Measurements from ENCODE around the gene PLEKHN1. TPM values are rescaled to one million over a fixed set of nuclear protein-coding genes. Genes with fewer than 3 reads are reported as not detected.
"Not testable (repeated sequence)": the region's sequence is repeated elsewhere in the genome, so short reads cannot be mapped to it uniquely, and the experiment has no call there.

The PLEKHN1 gene
- total RNA-seq, 2 donors from 2014 or later, result 1.5 to 4.6 TPM

- Histone ChIP-seq H3K4me1 (ENCODE audit: control insufficient read depth, insufficient read depth, low read length) (no peaks in the 10 kb centered on the region), H3K9me3 (ENCODE audit: control insufficient read depth, low read length) (no peaks in the 10 kb centered on the region), H3K4me3 (ENCODE audit: low read length) (peak overlapping the region; percentile 77), H3K27ac (ENCODE audit: low read depth, low read length) (no peak overlapping the region), H3K27me3 (ENCODE audit: control insufficient read depth, insufficient read depth, low read length, poor library complexity, severe bottlenecking) (no peaks in the 10 kb centered on the region), H3K36me3 (ENCODE audit: control insufficient read depth, insufficient read depth, low read length) (no peaks in the 10 kb centered on the region), H3K9ac (ENCODE audit: extremely low read depth, low read length, poor library complexity, severe bottlenecking) (peak overlapping the region; percentile 61)
- Mint-ChIP-seq H3K9me3 (no peaks in the 10 kb centered on the region), H3K27ac (peak overlapping the region; percentile 96), H3K4me3 (peak overlapping the region; percentile 74), H3K4me1 (peaks cover 14% of the 10 kb centered on the region), H3K36me3 (ENCODE audit: low read depth) (no peaks in the 10 kb centered on the region), H3K27me3 (ENCODE audit: insufficient read depth) (peaks cover 18% of the 10 kb centered on the region)
- WGBS, 2 experiments (ENCODE audit: insufficient coverage in 1 of 2, insufficient read length in 1 of 2), result 64 to 68% methylated on average over 28 to 40 of the region's 41 CpGs
- TF ChIP-seq CTCF (conservative IDR thresholded peaks at IDR 0.05), result no peak
- peak; percentile 70 for DNase-seq
Measured at GRCh38 chr1:1013922-1014648, 47.8 kb downstream of the PLEKHN1 start.

GRCh38 chr1:1014799-1015681, 48.8 kb downstream of the PLEKHN1 start:
- 82 to 87% methylated on average over 12 to 20 of the region's 20 CpGs for WGBS, 2 experiments (ENCODE audit: insufficient coverage in 1 of 2, insufficient read length in 1 of 2)
- peaks cover 16% of the 10 kb centered on the region for H3K27me3 Mint-ChIP-seq (ENCODE audit: insufficient read depth)
- H3K4me3 Mint-ChIP-seq, result peak overlapping the region; percentile 74
- H3K4me1 ChIP-seq (ENCODE audit: control insufficient read depth, insufficient read depth, low read length), result no peaks in the 10 kb centered on the region
- no peaks in the 10 kb centered on the region for H3K9me3 ChIP-seq (ENCODE audit: control insufficient read depth, low read length)
- no peak overlapping the region for H3K27ac ChIP-seq (ENCODE audit: low read depth, low read length)
- no peak overlapping the region for H3K9ac ChIP-seq (ENCODE audit: extremely low read depth, low read length, poor library complexity, severe bottlenecking)
- no peaks in the 10 kb centered on the region for H3K36me3 ChIP-seq (ENCODE audit: control insufficient read depth, insufficient read depth, low read length)
- peaks cover 14% of the 10 kb centered on the region for H3K4me1 Mint-ChIP-seq
- DNase-seq, result peak; percentile 71
- H3K9me3 Mint-ChIP-seq, result no peaks in the 10 kb centered on the region
- H3K27ac Mint-ChIP-seq, result no peak overlapping the region
- H3K4me3 ChIP-seq (ENCODE audit: low read length), result peak overlapping the region; percentile 77
- H3K27me3 ChIP-seq (ENCODE audit: control insufficient read depth, insufficient read depth, low read length, poor library complexity, severe bottlenecking), result no peaks in the 10 kb centered on the region
- no peaks in the 10 kb centered on the region for H3K36me3 Mint-ChIP-seq (ENCODE audit: low read depth)
- TF ChIP-seq CTCF (conservative IDR thresholded peaks at IDR 0.05), result peak; percentile 45

DNA sequence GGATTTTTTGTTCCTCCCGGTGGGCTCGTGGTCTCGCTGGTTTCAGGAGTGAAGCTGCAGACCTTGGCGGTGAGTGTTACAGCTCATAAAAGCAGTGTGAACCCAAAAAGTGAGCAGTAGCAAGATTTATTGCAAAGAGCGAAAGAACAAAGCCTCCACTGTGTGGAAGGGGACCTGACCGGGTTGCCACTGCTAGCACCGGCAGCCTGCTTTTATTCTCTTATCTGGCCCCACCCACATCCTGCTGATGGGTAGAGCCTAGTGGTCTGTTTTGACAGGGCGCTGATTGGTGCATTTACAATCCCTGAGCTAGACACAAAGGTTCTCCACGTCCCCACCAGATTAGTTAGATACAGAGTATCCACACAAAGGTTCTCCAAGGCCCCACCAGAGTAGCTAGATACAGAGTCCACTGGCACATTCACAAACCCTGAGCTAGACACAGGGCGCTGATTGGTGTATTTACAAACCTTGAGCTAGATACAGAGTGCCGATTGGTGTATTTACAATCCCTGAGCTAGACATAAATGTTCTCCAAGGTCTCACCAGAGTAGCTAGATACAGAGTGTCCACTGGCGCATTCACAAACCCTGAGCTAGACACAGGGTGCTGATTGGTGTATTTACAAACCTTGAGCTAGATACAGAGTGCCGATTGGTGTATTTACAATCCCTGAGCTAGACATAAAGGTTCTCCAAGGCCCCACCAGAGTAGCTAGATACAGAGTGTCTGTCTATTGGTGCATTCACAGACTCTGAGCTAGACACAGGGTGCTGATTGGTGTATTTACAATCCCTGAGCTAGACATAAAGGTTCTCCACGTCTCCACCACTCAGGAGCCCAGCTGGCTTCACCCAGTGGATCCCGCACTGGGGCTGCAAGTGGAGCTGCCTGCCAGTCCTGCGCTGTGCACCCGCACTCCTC, 51.4 kb downstream of the PLEKHN1 start:
- WGBS, 2 experiments (ENCODE audit: insufficient coverage in 1 of 2, insufficient read length in 1 of 2), result 89 to 93% methylated on average over 13 to 17 of the region's 17 CpGs
- not testable (repeated sequence) for H3K4me3 Mint-ChIP-seq; H3K36me3 ChIP-seq (ENCODE audit: control insufficient read depth, insufficient read depth, low read length); H3K36me3 Mint-ChIP-seq (ENCODE audit: low read depth); H3K27ac ChIP-seq (ENCODE audit: low read depth, low read length); H3K27ac Mint-ChIP-seq; H3K27me3 ChIP-seq (ENCODE audit: control insufficient read depth, insufficient read depth, low read length, poor library complexity, severe bottlenecking); DNase-seq; H3K4me3 ChIP-seq (ENCODE audit: low read length); H3K9ac ChIP-seq (ENCODE audit: extremely low read depth, low read length, poor library complexity, severe bottlenecking); H3K4me1 ChIP-seq (ENCODE audit: control insufficient read depth, insufficient read depth, low read length); H3K9me3 Mint-ChIP-seq; H3K9me3 ChIP-seq (ENCODE audit: control insufficient read depth, low read length)
- H3K27me3 Mint-ChIP-seq (ENCODE audit: insufficient read depth), result peaks cover 25% of the 10 kb centered on the region
- peaks cover 16% of the 10 kb centered on the region for H3K4me1 Mint-ChIP-seq

DNA sequence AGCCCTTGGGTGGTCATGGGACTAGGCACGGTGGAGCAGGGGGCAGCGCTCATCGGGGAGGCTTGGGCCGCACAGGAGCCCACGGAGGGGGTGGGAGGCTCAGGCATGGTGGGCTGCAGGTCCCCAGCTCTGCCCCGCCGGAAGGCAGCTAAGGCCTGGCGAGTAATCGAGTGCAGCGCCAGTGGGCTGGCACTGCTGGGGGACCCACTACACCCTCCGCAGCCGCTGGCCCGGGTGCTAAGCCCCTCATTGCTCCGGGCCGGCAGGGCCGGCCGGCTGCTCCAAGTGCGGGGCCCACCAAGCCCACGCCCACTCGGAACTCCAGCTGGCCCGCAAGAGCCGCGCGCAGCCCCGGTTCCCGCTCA, 52.0 kb downstream of the PLEKHN1 start:
- not testable (repeated sequence) for H3K4me3 ChIP-seq (ENCODE audit: low read length); H3K4me3 Mint-ChIP-seq; H3K9ac ChIP-seq (ENCODE audit: extremely low read depth, low read length, poor library complexity, severe bottlenecking); H3K27ac ChIP-seq (ENCODE audit: low read depth, low read length); H3K36me3 ChIP-seq (ENCODE audit: control insufficient read depth, insufficient read depth, low read length); H3K9me3 Mint-ChIP-seq; DNase-seq; H3K9me3 ChIP-seq (ENCODE audit: control insufficient read depth, low read length); H3K27ac Mint-ChIP-seq; H3K4me1 ChIP-seq (ENCODE audit: control insufficient read depth, insufficient read depth, low read length); H3K27me3 ChIP-seq (ENCODE audit: control insufficient read depth, insufficient read depth, low read length, poor library complexity, severe bottlenecking)
- 96% methylated on average over 12 to 26 of the region's 26 CpGs for WGBS, 2 experiments (ENCODE audit: insufficient coverage in 1 of 2, insufficient read length in 1 of 2)
- Mint-ChIP-seq H3K27me3 (ENCODE audit: insufficient read depth) (peaks cover 27% of the 10 kb centered on the region), H3K36me3 (ENCODE audit: low read depth) (peaks cover 14% of the 10 kb centered on the region), H3K4me1 (peaks cover 15% of the 10 kb centered on the region)
